Neural cell (in vitro differentiated cells): Measurements from ENCODE around the gene EXOC4. TPM values are rescaled to one million over a fixed set of nuclear protein-coding genes. Genes with fewer than 3 reads are reported as not detected.

Source experiments
- H2AFZ ChIP-seq: fragments of 200-600, 300-800 bp; sonication (generic), shearing (Covaris generic); 2 replicates; pipeline ENCODE4 v1.6.0; 2014; ENCODE audit warnings: low read depth, mild to moderate bottlenecking, antibody characterized with exemption, low read length, moderate library complexity
- H3F3A ChIP-seq: fragments of 200-600 bp; shearing (Covaris generic); 2 replicates; pipeline ENCODE4 v1.6.1; 2016; ENCODE audit warnings: mild to moderate bottlenecking, moderate library complexity, mixed read lengths, antibody characterized with exemption, low read length; ENCODE audit not compliant: insufficient read depth, poor library complexity, severe bottlenecking
- H3K27ac ChIP-seq: fragments of 200-600, 300-800 bp; sonication (generic), shearing (Covaris generic); 2 replicates; pipeline ENCODE4 v1.5.1; 2014; ENCODE audit warnings: mild to moderate bottlenecking, low read length, moderate library complexity
- H3K27me3 ChIP-seq: fragments of 300-800, 200-600 bp; sonication (generic), shearing (Covaris generic); 2 replicates; pipeline ENCODE4 v1.6.0; 2014; ENCODE audit warnings: mild to moderate bottlenecking, low read depth, low read length, moderate library complexity; ENCODE audit not compliant: insufficient read depth
- H3K36me3 ChIP-seq: fragments of 300-800, 200-600 bp; sonication (generic), shearing (Covaris generic); 2 replicates; pipeline ENCODE4 v1.5.1; 2014; ENCODE audit warnings: mild to moderate bottlenecking, antibody characterized with exemption, low read length, moderate library complexity; ENCODE audit not compliant: insufficient read depth
- H3K4me2 ChIP-seq: fragments of 300-800, 200-600 bp; sonication (generic), shearing (Covaris generic); 2 replicates; pipeline ENCODE4 v1.6.0; 2014; ENCODE audit warnings: mild to moderate bottlenecking, low read length
- H3K4me3 ChIP-seq: fragments of 300-800, 200-600 bp; sonication (generic), shearing (Covaris generic); 2 replicates; pipeline ENCODE4 v1.5.1; 2014; ENCODE audit warnings: mild to moderate bottlenecking, low read length, moderate library complexity
- H3K79me2 ChIP-seq: fragments of 200-600 bp; shearing (Covaris generic); replicated peaks from 2 replicates; pipeline ENCODE4 v1.6.0; 2014; ENCODE audit warnings: mild to moderate bottlenecking, low read length, moderate library complexity; ENCODE audit not compliant: insufficient read depth
- H3K9ac ChIP-seq: fragments of 300-800, 200-600 bp; sonication (generic), shearing (Covaris generic); 2 replicates; pipeline ENCODE4 v1.6.1; 2016; ENCODE audit warnings: mild to moderate bottlenecking, low read length, mixed read lengths
- H3K9me2 ChIP-seq: fragments of 200-600 bp; shearing (Covaris generic); 2 replicates; pipeline ENCODE4 v1.6.1; 2016; ENCODE audit warnings: mild to moderate bottlenecking, low read length, mixed read lengths; ENCODE audit not compliant: insufficient read depth
- H3K9me3 ChIP-seq: fragments of 200-600, 300-800 bp; sonication (generic), shearing (Covaris generic); 2 replicates; pipeline ENCODE4 v1.6.1; 2016; ENCODE audit warnings: mild to moderate bottlenecking, mixed run types, low read length, moderate library complexity, mixed read lengths
- H4K20me1 ChIP-seq: fragments of 200-600 bp; shearing (Covaris generic); 2 replicates; pipeline ENCODE4 v1.6.1; 2016; ENCODE audit warnings: mild to moderate bottlenecking, mixed run types; ENCODE audit not compliant: insufficient read depth
- EP300 ChIP-seq: fragments of 450-650 bp; conservative IDR thresholded peaks from 2 replicates; pipeline ENCODE4 v1.6.1; 2014; ENCODE audit warnings: antibody characterized with exemption, mild to moderate bottlenecking, moderate library complexity; ENCODE audit not compliant: poor library complexity, severe bottlenecking
- EZH2 ChIP-seq: fragments of 200-600, 300-800 bp; shearing (Covaris generic), sonication (generic); IDR thresholded peaks from 2 replicates; pipeline ENCODE4 v1.6.1; 2014; ENCODE audit warnings: antibody characterized with exemption, low read length, borderline replicate concordance, mild to moderate bottlenecking; ENCODE audit not compliant: insufficient read depth, poor library complexity, severe bottlenecking
- MXI1 ChIP-seq: fragments of 450-650 bp; conservative IDR thresholded peaks from 2 replicates; pipeline ENCODE4 v1.6.1; 2014; ENCODE audit warnings: antibody characterized with exemption, mild to moderate bottlenecking; ENCODE audit not compliant: poor library complexity, severe bottlenecking
- POLR2AphosphoS5 ChIP-seq: IDR thresholded peaks from 2 replicates; pipeline ENCODE4 v1.6.1; 2012
- RAD21 ChIP-seq: fragments of 450-650 bp; conservative IDR thresholded peaks from 2 replicates; pipeline ENCODE4 v1.6.1; 2014; ENCODE audit warnings: antibody characterized with exemption, mild to moderate bottlenecking, moderate library complexity
- SMC3 ChIP-seq: fragments of 450-650 bp; conservative IDR thresholded peaks from 2 replicates; pipeline ENCODE4 v1.6.1; 2014; ENCODE audit warnings: antibody characterized with exemption, mild to moderate bottlenecking, moderate library complexity; ENCODE audit not compliant: poor library complexity
- TAF1 ChIP-seq: IDR thresholded peaks from 2 replicates; pipeline ENCODE4 v1.6.1; 2012; ENCODE audit warnings: low read depth
- polyA plus RNA-seq: library from polyadenylated mRNA; depleted of rRNA; stranded (reverse); fragments of >200 nt; gene quantifications from 2 replicates; pipeline ENCODE4 v1.2.3, GENCODE V29; 2014
- TF ChIP-seq, protein P1 (sequence below): fragments of 450-650 bp; IDR thresholded peaks from 2 replicates; pipeline ENCODE4 v1.5.1; 2014; ENCODE audit warnings: antibody characterized with exemption, mild to moderate bottlenecking, moderate library complexity; ENCODE audit not compliant: poor library complexity, severe bottlenecking
- TF ChIP-seq, protein P2 (sequence below): IDR thresholded peaks from 2 replicates; pipeline ENCODE4 v1.6.1; 2012; ENCODE audit warnings: borderline replicate concordance

The EXOC4 gene
- polyA plus RNA-seq, 1 donor from 2014 or later, result 36.5 TPM

DNA sequence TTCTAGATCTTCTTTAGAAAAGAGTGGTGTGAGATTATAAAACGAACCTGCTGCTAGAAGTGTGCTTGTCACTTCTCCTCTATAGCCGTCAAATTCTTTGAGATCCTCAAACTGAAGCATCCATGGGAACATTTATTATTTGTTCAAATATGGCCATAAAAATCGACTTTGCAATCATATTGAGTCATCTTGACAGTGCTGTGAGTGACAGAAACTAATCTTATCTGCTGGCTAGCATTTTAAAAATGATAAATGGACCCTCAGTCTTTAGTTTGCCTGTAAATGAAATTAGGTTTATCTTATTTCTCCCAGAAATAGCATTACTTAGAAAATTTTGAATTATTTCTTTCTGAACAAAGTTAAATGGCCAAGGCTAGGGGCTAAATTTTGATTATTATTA lies 290.8 kb downstream of the EXOC4 start:
- Histone ChIP-seq H3K9me3 (no peaks in the 10 kb centered on the region), H3K27ac (peak overlapping the region; percentile 65), H3K27me3 (no peaks in the 10 kb centered on the region), H3K9ac (no peak overlapping the region), H3F3A (no peaks in the 10 kb centered on the region), H2AFZ (no peak overlapping the region), H3K9me2 (no peaks in the 10 kb centered on the region), H3K36me3 (no peaks in the 10 kb centered on the region), H3K4me3 (peak overlapping the region; percentile 21), H3K4me2 (peak overlapping the region; percentile 38), H4K20me1 (no peaks in the 10 kb centered on the region), H3K79me2 (no peaks in the 10 kb centered on the region)
- peak; percentile 66 for TF ChIP-seq EP300
- no peak for TF ChIP-seq RAD21

DNA sequence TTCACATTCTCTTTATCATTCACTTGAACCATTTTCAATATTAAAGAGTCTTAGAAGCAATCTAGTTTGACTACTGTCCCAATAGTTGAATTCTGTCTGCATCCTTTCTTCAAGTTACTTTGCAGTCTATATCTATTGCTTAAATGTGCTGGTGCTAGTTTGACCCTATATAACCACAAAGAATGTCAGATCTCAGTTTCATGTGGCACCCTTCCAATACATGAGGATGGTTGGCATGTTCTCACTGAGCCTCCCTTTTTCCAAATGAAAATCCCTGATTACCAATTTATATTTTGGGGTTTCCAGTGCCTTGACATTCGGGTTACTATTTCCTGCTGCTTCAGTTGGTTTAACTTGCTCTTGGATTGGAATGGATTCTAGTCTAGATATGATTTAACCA lies 292.7 kb downstream of the EXOC4 start:
- TF ChIP-seq, protein P1, sequence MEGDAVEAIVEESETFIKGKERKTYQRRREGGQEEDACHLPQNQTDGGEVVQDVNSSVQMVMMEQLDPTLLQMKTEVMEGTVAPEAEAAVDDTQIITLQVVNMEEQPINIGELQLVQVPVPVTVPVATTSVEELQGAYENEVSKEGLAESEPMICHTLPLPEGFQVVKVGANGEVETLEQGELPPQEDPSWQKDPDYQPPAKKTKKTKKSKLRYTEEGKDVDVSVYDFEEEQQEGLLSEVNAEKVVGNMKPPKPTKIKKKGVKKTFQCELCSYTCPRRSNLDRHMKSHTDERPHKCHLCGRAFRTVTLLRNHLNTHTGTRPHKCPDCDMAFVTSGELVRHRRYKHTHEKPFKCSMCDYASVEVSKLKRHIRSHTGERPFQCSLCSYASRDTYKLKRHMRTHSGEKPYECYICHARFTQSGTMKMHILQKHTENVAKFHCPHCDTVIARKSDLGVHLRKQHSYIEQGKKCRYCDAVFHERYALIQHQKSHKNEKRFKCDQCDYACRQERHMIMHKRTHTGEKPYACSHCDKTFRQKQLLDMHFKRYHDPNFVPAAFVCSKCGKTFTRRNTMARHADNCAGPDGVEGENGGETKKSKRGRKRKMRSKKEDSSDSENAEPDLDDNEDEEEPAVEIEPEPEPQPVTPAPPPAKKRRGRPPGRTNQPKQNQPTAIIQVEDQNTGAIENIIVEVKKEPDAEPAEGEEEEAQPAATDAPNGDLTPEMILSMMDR, result no peak
- TF ChIP-seq SMC3 (no peak), EP300 (no peak), RAD21 (no peak), MXI1 (no peak), POLR2AphosphoS5 (no peak), EZH2 (no peak), TAF1 (no peak)
- TF ChIP-seq, protein P2, sequence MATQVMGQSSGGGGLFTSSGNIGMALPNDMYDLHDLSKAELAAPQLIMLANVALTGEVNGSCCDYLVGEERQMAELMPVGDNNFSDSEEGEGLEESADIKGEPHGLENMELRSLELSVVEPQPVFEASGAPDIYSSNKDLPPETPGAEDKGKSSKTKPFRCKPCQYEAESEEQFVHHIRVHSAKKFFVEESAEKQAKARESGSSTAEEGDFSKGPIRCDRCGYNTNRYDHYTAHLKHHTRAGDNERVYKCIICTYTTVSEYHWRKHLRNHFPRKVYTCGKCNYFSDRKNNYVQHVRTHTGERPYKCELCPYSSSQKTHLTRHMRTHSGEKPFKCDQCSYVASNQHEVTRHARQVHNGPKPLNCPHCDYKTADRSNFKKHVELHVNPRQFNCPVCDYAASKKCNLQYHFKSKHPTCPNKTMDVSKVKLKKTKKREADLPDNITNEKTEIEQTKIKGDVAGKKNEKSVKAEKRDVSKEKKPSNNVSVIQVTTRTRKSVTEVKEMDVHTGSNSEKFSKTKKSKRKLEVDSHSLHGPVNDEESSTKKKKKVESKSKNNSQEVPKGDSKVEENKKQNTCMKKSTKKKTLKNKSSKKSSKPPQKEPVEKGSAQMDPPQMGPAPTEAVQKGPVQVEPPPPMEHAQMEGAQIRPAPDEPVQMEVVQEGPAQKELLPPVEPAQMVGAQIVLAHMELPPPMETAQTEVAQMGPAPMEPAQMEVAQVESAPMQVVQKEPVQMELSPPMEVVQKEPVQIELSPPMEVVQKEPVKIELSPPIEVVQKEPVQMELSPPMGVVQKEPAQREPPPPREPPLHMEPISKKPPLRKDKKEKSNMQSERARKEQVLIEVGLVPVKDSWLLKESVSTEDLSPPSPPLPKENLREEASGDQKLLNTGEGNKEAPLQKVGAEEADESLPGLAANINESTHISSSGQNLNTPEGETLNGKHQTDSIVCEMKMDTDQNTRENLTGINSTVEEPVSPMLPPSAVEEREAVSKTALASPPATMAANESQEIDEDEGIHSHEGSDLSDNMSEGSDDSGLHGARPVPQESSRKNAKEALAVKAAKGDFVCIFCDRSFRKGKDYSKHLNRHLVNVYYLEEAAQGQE, result no peak
- H3K9me3 ChIP-seq, result no peaks in the 10 kb centered on the region
- H3K27me3 ChIP-seq, result no peaks in the 10 kb centered on the region
- no peaks in the 10 kb centered on the region for H3K36me3 ChIP-seq
- no peaks in the 10 kb centered on the region for H4K20me1 ChIP-seq
- no peak overlapping the region for H2AFZ ChIP-seq
- H3K27ac ChIP-seq, result no peak overlapping the region
- no peaks in the 10 kb centered on the region for H3F3A ChIP-seq
- no peak overlapping the region for H3K4me3 ChIP-seq
- H3K9ac ChIP-seq, result no peak overlapping the region
- no peaks in the 10 kb centered on the region for H3K9me2 ChIP-seq
- H3K4me2 ChIP-seq, result no peak overlapping the region
- no peaks in the 10 kb centered on the region for H3K79me2 ChIP-seq

DNA sequence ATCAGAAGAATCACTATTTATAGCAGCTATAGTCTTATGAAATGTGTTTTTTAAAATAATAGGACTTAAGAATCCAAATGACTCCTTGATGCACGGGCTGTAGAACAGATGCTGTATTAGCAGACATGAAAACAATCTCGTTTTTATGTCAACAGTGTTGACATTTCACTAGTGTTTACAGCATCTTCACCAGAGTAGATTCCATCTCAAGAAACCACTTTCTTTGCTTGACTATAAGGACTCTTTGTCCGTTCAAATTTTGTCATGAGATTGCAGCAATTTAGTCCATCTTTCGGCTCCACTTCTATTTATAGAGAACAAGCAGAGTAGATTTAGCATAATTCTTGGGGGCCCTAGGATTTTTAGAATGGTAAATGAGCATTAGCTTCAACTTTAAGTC lies 295.1 kb downstream of the EXOC4 start:
- Histone ChIP-seq H3K4me2 (no peak overlapping the region), H3K27me3 (no peaks in the 10 kb centered on the region), H3K79me2 (no peaks in the 10 kb centered on the region), H4K20me1 (no peaks in the 10 kb centered on the region), H2AFZ (no peak overlapping the region), H3F3A (no peaks in the 10 kb centered on the region), H3K9me3 (no peaks in the 10 kb centered on the region), H3K36me3 (no peaks in the 10 kb centered on the region), H3K4me3 (no peak overlapping the region), H3K9me2 (no peaks in the 10 kb centered on the region), H3K9ac (no peak overlapping the region), H3K27ac (no peak overlapping the region)
- no peak for TF ChIP-seq EZH2
- TF ChIP-seq, protein P2, result no peak
- no peak for TF ChIP-seq MXI1
- TF ChIP-seq SMC3, result no peak
- TF ChIP-seq, protein P1, result no peak
- TF ChIP-seq TAF1, result no peak
